DMS79 (cell line): Measurements from ENCODE around the gene HACD2.

Experiments used
- DNase-seq: peaks from one replicate; lab custom pipeline; 2025; lab: John Stamatoyannopoulos, UW

Gene HACD2

GRCh38 chr3:123481722-123482457 lies 103.0 kb downstream of the HACD2 start:
- no peak for DNase-seq

- DNase-seq = no peak
Observed at GRCh38 chr3:123481071-123481470, 103.8 kb downstream of the HACD2 start.

GRCh38 chr3:123480428-123480827 lies 104.4 kb downstream of the HACD2 start:
- no peak for DNase-seq

- DNase-seq = no peak
Observed at GRCh38 chr3:123479891-123480290, 105.0 kb downstream of the HACD2 start.

- no peak for DNase-seq
Observed at GRCh38 chr3:123478314-123478713, 106.5 kb downstream of the HACD2 start.

- no peak for DNase-seq
Observed at GRCh38 chr3:123476967-123477750, 107.7 kb downstream of the HACD2 start.

- DNase-seq = no peak
Observed at GRCh38 chr3:123475786-123476185, 109.1 kb downstream of the HACD2 start.

GRCh38 chr3:123471106-123471505 lies 113.7 kb downstream of the HACD2 start:
- DNase-seq = no peak

- DNase-seq = no peak
Observed at GRCh38 chr3:123469323-123469995, 115.4 kb downstream of the HACD2 start.

GRCh38 chr3:123467046-123467445 lies 117.8 kb downstream of the HACD2 start:
- DNase-seq = no peak

- no peak for DNase-seq
Observed at GRCh38 chr3:123464211-123464610, 120.6 kb downstream of the HACD2 start.

- no peak for DNase-seq
Observed at GRCh38 chr3:123459862-123460261, 125.0 kb downstream of the HACD2 start.

GRCh38 chr3:123458255-123458654 lies 126.6 kb downstream of the HACD2 start:
- DNase-seq = no peak

GRCh38 chr3:123457841-123458240 lies 127.0 kb downstream of the HACD2 start:
- no peak for DNase-seq

- DNase-seq = no peak
Observed at GRCh38 chr3:123453675-123454074, 131.2 kb downstream of the HACD2 start.

- no peak for DNase-seq
Observed at GRCh38 chr3:123451186-123451585, 133.7 kb downstream of the HACD2 start.

- DNase-seq = no peak
Observed at GRCh38 chr3:123449997-123450604, 134.8 kb downstream of the HACD2 start.

GRCh38 chr3:123449102-123449996 lies 135.5 kb downstream of the HACD2 start:
- no peak for DNase-seq

GRCh38 chr3:123448536-123449101 lies 136.2 kb downstream of the HACD2 start, which contains the start of gene ADCY5:
Gene ADCY5 (minus strand): TSS chr3:123449090. CDS start chr3:123448545, 545 bp downstream.
- no peak for DNase-seq

- no peak for DNase-seq
Observed at GRCh38 chr3:123447749-123448517, 136.9 kb downstream of the HACD2 start.
